T-helper 1 cell treated with Interleukin-12 subunit alpha and Interleukin-12 subunit beta and Interleukin-4 antibody, amounts not matched to agents 30 μg/mL and 1 μg/mL, for 36 hours (primary cell): ENCODE measurements around the gene PRDM8.

Experiments
- H3K27ac Mint-ChIP-seq: one replicate; pipeline ENCODE4 v1.8.0; 2021; ENCODE audit warnings: mild to moderate bottlenecking, mixed read lengths
- H3K27me3 Mint-ChIP-seq: one replicate; pipeline ENCODE4 v1.8.0; 2021; ENCODE audit warnings: low read depth, mixed read lengths
- H3K36me3 Mint-ChIP-seq: one replicate; pipeline ENCODE4 v1.8.0; 2021; ENCODE audit warnings: low read depth, mixed read lengths
- H3K4me1 Mint-ChIP-seq: one replicate; pipeline ENCODE4 v1.8.0; 2021; ENCODE audit warnings: low read depth, mixed read lengths
- H3K4me3 Mint-ChIP-seq: one replicate; pipeline ENCODE4 v1.8.0; 2021; ENCODE audit warnings: mild to moderate bottlenecking, moderate library complexity, mixed read lengths
- H3K9me3 Mint-ChIP-seq: one replicate; pipeline ENCODE4 v1.8.0; 2021; ENCODE audit warnings: mixed read lengths

Gene PRDM8

DNA sequence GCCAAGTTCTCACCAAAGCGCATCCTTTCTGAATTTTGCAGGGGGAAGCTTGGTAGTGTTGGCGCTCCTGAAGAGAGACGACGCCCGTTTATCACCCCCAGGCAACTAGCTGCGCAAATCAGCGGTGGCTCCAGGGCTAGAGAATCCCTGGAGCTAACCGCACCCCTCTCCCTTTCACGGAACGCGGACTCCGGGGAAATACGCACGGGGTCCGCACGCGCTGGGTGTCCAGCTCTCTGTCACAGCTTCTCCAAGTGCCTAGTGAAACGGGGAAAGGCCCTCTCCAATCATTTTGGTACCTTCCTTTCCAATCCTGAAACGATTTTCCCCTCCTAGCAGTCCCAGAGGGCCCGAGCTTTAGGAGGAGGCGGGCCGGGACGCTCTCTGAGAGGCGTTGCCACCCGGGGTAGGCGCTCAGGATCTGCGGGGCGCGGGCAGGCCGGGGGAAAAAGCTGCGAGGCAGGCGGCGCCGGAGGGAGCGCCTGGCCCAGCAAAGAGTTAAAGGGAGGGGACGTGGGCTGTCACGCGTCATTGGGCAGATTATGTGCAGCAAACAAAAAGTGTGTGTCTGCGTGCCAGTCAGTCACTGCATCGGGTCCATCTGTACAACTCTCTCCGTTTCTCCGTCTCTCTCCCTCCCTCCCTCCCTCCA, at the start of gene PRDM8:
PRDM8 (plus strand) TSS at position 582 of the 652 bp plus-strand sequence. CDS start 2,578 bp downstream, outside the sequence.
- Mint-ChIP-seq H3K27me3 (peaks cover 59% of the 10 kb centered on the region), H3K4me1 (peaks cover 50% of the 10 kb centered on the region), H3K27ac (peak within 1 kb of the TSS; percentile 17), H3K9me3 (no peaks in the 10 kb centered on the region), H3K4me3 (peak within 1 kb of the TSS; percentile 77), H3K36me3 (peaks cover 73% of the 10 kb centered on the region)

DNA sequence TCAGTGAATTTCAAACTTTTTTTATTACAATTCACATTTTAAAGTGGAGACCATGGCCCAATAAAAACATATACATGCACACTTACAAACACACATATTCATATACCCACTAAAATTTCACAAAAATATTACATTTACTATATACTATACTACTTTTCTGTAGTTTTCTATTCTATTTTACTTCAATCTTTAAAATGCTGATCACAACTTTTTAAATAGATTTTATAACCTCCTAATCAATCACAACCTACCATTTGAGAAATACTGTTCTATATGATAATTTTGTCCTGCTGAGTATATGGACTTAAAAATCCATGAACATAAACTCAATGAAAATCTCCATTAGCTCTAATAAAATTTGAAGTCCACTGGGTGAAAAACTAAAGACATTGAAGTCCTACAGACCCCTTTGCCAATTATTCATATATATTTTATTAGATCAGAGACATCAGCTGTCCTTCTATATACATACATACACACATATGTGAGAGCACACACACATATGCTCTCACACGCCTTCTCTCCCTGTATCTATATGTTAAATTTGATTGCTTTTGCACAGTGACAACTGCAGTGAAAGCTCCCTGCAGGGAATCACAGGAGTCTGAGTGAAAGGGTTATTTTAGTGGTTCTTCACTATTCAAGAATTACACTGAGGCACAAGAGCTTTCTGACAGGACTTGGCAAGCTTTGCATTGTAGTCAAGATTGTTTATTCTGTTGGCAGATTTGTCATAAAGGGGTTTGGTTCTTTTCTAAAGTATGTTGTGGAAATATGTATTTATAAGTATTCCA, 46.7 kb upstream of the PRDM8 start:
- H3K36me3 Mint-ChIP-seq: no peaks in the 10 kb centered on the region
- H3K27ac Mint-ChIP-seq: no peak overlapping the region
- H3K27me3 Mint-ChIP-seq: peaks cover 4% of the 10 kb centered on the region
- no peaks in the 10 kb centered on the region for H3K9me3 Mint-ChIP-seq
- H3K4me1 Mint-ChIP-seq: peaks cover 14% of the 10 kb centered on the region
- no peak overlapping the region for H3K4me3 Mint-ChIP-seq

GRCh38 chr4:80151981-80152380, 45.3 kb upstream of the PRDM8 start:
- no peaks in the 10 kb centered on the region for H3K9me3 Mint-ChIP-seq
- H3K4me1 Mint-ChIP-seq: peaks cover 14% of the 10 kb centered on the region
- no peak overlapping the region for H3K27ac Mint-ChIP-seq
- H3K27me3 Mint-ChIP-seq: peaks cover 4% of the 10 kb centered on the region
- no peaks in the 10 kb centered on the region for H3K36me3 Mint-ChIP-seq
- H3K4me3 Mint-ChIP-seq: no peak overlapping the region

- Mint-ChIP-seq H3K27ac (peak overlapping the region; percentile 71), H3K9me3 (peaks cover 14% of the 10 kb centered on the region), H3K4me3 (no peak overlapping the region), H3K4me1 (peaks cover 14% of the 10 kb centered on the region), H3K36me3 (peaks cover 7% of the 10 kb centered on the region), H3K27me3 (peaks cover 4% of the 10 kb centered on the region)
These were observed 43.3 kb upstream of the PRDM8 start for GRCh38 chr4:80153874-80154544.

DNA sequence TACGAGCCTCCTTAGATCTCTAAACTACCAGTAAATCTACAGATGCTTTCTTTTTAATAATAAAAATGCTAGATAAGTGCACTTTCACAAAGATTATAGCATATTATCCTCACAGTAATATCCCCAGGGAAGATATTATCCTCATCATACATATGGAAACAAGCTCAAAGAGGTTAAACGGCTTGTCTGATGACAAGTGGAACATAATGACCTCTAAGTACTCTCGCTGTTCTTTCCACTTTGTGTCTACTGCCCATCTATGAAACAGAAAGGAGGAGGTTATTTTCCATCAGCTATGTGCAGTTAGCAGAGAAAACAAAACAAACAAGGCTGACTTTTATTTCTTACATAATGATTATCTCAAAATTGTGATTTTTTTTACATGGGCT, 42.8 kb upstream of the PRDM8 start:
- peaks cover 4% of the 10 kb centered on the region for H3K27me3 Mint-ChIP-seq
- peaks cover 14% of the 10 kb centered on the region for H3K4me1 Mint-ChIP-seq
- H3K4me3 Mint-ChIP-seq: no peak overlapping the region
- H3K36me3 Mint-ChIP-seq: peaks cover 10% of the 10 kb centered on the region
- peaks cover 14% of the 10 kb centered on the region for H3K9me3 Mint-ChIP-seq
- peak overlapping the region; percentile 71 for H3K27ac Mint-ChIP-seq

GRCh38 chr4:80155316-80155982, 41.9 kb upstream of the PRDM8 start:
- Mint-ChIP-seq H3K27me3 (peaks cover 4% of the 10 kb centered on the region), H3K36me3 (peaks cover 11% of the 10 kb centered on the region), H3K4me3 (no peak overlapping the region), H3K27ac (no peak overlapping the region), H3K9me3 (peaks cover 14% of the 10 kb centered on the region), H3K4me1 (peaks cover 14% of the 10 kb centered on the region)

DNA sequence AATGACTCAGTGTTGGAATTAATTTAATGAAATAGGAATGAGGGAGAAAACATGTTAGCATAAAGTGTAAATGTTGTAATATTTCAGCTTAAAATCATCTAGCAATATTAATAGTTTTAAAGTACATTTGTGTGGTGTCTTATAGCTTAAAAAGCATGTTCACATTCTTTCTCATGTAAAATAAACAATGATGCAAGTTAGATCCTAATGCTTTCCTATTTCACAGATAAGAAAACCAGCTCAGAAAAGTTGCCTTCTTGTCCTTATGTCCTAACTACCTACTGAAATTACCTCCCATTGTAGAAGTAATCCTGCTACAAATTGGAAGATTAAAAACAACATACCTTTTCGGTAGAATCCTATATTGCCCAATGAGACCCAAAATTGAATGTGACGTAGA, 40.9 kb upstream of the PRDM8 start:
- Mint-ChIP-seq H3K4me1 (peaks cover 12% of the 10 kb centered on the region), H3K36me3 (peaks cover 11% of the 10 kb centered on the region), H3K4me3 (no peak overlapping the region), H3K9me3 (peaks cover 14% of the 10 kb centered on the region), H3K27me3 (no peaks in the 10 kb centered on the region), H3K27ac (no peak overlapping the region)

DNA sequence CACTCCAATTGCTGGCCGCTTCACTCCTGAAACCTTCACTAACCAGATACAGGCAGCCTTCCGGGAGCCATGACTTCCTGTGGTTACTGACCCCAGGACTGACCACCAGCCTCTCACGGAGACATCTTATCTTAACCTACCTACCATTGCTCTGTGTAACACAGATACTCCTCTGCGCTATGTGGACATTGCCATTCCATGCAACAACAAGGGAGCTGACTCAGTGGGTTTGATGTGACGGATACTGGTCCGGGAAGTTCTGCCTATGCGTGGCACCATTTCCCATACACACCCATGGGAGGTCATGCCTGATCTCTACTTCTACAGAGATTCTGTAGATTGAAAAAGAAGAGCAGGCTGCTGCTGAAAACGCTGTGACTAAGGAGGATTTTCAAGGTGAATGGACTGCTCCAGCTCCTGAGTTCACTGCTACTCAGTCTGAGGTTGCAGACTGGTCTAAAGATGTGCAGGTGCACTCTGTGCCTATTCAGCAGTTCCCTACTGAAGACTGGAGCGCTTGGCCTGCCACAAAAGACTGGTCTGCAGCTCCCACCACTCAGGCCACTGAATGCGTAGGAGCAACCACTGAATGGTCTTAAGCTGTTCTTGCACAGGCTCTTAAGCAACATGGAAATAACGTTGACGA, 35.8 kb upstream of the PRDM8 start:
- Mint-ChIP-seq H3K27me3 (peaks cover 16% of the 10 kb centered on the region), H3K4me3 (no peak overlapping the region), H3K36me3 (peaks cover 16% of the 10 kb centered on the region), H3K4me1 (peaks cover 6% of the 10 kb centered on the region), H3K27ac (no peak overlapping the region), H3K9me3 (peaks cover 14% of the 10 kb centered on the region)

- peaks cover 10% of the 10 kb centered on the region for H3K9me3 Mint-ChIP-seq
- peaks cover 6% of the 10 kb centered on the region for H3K4me1 Mint-ChIP-seq
- H3K27me3 Mint-ChIP-seq: peaks cover 16% of the 10 kb centered on the region
- peaks cover 14% of the 10 kb centered on the region for H3K36me3 Mint-ChIP-seq
- H3K4me3 Mint-ChIP-seq: no peak overlapping the region
- no peak overlapping the region for H3K27ac Mint-ChIP-seq
These were observed 34.9 kb upstream of the PRDM8 start for GRCh38 chr4:80162418-80162817.

DNA sequence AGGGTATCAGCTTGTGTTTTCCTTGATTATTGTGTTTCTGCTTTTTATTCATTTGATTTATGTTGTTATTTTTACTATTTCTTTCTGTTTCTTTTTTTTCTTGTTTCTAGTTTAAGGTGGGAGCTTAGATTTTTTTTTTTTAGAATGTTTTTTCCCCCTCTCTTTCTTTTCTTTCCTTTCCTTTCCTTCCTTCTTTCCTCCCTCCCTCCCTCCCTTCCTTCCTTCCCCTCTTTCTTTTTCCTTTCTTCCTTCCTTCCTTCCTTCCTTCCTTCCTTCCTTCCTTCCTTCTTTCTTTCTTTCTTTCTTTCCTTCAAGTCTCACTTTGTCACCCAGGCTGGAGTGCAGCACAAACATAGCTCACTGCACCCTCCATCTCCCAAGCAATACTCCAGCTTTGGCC, 31.4 kb upstream of the PRDM8 start:
- Mint-ChIP-seq H3K4me1 (peaks cover 16% of the 10 kb centered on the region), H3K4me3 (no peak overlapping the region), H3K36me3 (peaks cover 4% of the 10 kb centered on the region), H3K27me3 (peaks cover 16% of the 10 kb centered on the region), H3K27ac (no peak overlapping the region), H3K9me3 (peaks cover 4% of the 10 kb centered on the region)

DNA sequence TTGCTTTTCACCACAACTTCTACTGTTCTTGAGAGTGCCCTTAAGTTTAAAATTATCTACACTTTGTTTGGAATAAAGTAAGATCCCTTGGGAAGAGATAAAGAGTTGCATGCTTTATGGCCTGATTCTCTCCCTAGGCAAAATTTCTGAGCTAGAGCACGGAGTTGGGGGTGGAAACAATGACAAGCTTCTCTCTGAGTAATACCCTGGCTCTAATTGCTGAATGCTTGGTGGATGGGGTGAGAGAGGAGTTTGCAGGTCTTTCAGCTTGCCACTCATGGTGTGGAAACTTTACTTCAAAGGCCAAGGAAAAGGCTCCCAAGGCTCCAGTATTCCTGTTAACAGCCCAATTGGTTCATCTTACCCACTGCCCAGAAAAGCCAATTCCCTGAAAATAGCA, 26.1 kb upstream of the PRDM8 start:
- H3K27ac Mint-ChIP-seq: peak overlapping the region; percentile 98
- peaks cover 59% of the 10 kb centered on the region for H3K4me1 Mint-ChIP-seq
- H3K4me3 Mint-ChIP-seq: peak overlapping the region; percentile 67
- peaks cover 11% of the 10 kb centered on the region for H3K36me3 Mint-ChIP-seq
- peaks cover 8% of the 10 kb centered on the region for H3K9me3 Mint-ChIP-seq
- H3K27me3 Mint-ChIP-seq: peaks cover under 1% of the 10 kb centered on the region

- Mint-ChIP-seq H3K27me3 (no peaks in the 10 kb centered on the region), H3K4me1 (peaks cover 59% of the 10 kb centered on the region), H3K4me3 (peak overlapping the region; percentile 67), H3K36me3 (peaks cover 13% of the 10 kb centered on the region), H3K9me3 (peaks cover 12% of the 10 kb centered on the region), H3K27ac (peak overlapping the region; percentile 98)
These were observed 25.6 kb upstream of the PRDM8 start for GRCh38 chr4:80171656-80172055.

GRCh38 chr4:80172203-80172602, 25.1 kb upstream of the PRDM8 start:
- H3K27me3 Mint-ChIP-seq: no peaks in the 10 kb centered on the region
- peak overlapping the region; percentile 98 for H3K27ac Mint-ChIP-seq
- H3K36me3 Mint-ChIP-seq: peaks cover 18% of the 10 kb centered on the region
- H3K4me3 Mint-ChIP-seq: peak overlapping the region; percentile 67
- peaks cover 16% of the 10 kb centered on the region for H3K9me3 Mint-ChIP-seq
- H3K4me1 Mint-ChIP-seq: peaks cover 59% of the 10 kb centered on the region

DNA sequence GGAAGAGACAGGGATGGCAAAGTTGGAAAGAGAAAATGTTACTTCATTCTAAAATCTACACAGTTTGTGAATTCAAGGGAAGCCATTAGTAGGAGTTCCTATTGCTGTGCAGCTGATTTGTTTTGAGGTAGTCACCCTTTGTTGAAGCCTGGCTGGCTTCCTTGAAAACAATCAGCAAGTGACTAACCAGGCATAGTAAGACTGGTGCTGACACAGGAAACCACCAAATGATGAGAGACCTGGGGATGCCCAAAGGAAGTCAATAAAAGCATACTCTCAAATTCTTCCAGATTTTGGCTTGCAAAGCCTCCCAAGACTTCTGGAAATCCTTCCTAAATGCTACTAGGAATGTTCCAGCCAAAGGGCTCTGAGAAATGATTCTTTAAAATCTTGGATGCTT, 23.9 kb upstream of the PRDM8 start:
- Mint-ChIP-seq H3K4me1 (peaks cover 59% of the 10 kb centered on the region), H3K4me3 (peak overlapping the region; percentile 60), H3K27ac (peak overlapping the region; percentile 98), H3K27me3 (no peaks in the 10 kb centered on the region), H3K36me3 (peaks cover 22% of the 10 kb centered on the region), H3K9me3 (peaks cover 23% of the 10 kb centered on the region)
